ENCODE results near the gene KHDC1L. TPM values are rescaled to one million over a fixed set of nuclear protein-coding genes. Genes with fewer than 3 reads are reported as not detected.

Gene KHDC1L
- total RNA-seq, 1 experiment from 2014 or later: not detected

GRCh38 chr6:73180076-73180738 is 45.1 kb downstream of the KHDC1L start:
- Histone ChIP-seq H3K4me3 (ENCODE audit: low read depth in 2 of 2, low read length in 2 of 2) (no peak overlapping the region), H3K27ac (ENCODE audit: low read length) (no peak overlapping the region), H3K27me3 (ENCODE audit: control insufficient read depth, insufficient read depth, low read length) (no peaks in the 10 kb centered on the region), H3K4me1 (ENCODE audit: control insufficient read depth, insufficient read depth, low read length) (peaks cover 4% of the 10 kb centered on the region; the same call in 1 of the 2 replicates), H3K36me3 (ENCODE audit: control insufficient read depth, insufficient read depth, low read length) (no peaks in the 10 kb centered on the region), H3K9me3 (ENCODE audit: control insufficient read depth, insufficient read depth, low read depth, low read length) (no peaks in the 10 kb centered on the region)
- intact Hi-C loops (cut with micrococcal nuclease; ENCODE audit: unreplicated experiment) (loop anchor here (2.0 to 10.0 kb wide), 2 partner anchors 145 to 563 kb away; no protein-coding TSS in a partner anchor), in situ Hi-C loops (cut with HindIII; ENCODE audit: low pct_unique_long_range_greater_than_20kb, low sequenced_read_pairs) (no loop called here)
- no TSS peak for BruUV-seq (replicated peaks)
- no peak for DNase-seq (ENCODE audit: low read depth, low spot score)
- POLR2A ChIA-PET: no interaction called here
- CTCF ChIA-PET: interaction anchor here (1.6 kb wide), 1 partner anchor 564 kb away, joined by 4 read pairs; no protein-coding TSS in a partner anchor
- ATAC-seq: 0 out of 2 replicates have a peak, but pooled peaks have one; percentile 6
- TF ChIP-seq SIN3A (IDR thresholded peaks at IDR 0.05; ENCODE audit: borderline replicate concordance, insufficient read depth, low read depth, low read length) (no peak), CTCF (IDR thresholded peaks at IDR 0.05) (no peak), TCF7L2 (IDR thresholded peaks at IDR 0.05; ENCODE audit: low read depth, low read length) (no peak), POLR2AphosphoS5 (IDR thresholded peaks at IDR 0.05; ENCODE audit: low read depth, low read length) (no peak)
- TF ChIP-seq, protein P1, sequence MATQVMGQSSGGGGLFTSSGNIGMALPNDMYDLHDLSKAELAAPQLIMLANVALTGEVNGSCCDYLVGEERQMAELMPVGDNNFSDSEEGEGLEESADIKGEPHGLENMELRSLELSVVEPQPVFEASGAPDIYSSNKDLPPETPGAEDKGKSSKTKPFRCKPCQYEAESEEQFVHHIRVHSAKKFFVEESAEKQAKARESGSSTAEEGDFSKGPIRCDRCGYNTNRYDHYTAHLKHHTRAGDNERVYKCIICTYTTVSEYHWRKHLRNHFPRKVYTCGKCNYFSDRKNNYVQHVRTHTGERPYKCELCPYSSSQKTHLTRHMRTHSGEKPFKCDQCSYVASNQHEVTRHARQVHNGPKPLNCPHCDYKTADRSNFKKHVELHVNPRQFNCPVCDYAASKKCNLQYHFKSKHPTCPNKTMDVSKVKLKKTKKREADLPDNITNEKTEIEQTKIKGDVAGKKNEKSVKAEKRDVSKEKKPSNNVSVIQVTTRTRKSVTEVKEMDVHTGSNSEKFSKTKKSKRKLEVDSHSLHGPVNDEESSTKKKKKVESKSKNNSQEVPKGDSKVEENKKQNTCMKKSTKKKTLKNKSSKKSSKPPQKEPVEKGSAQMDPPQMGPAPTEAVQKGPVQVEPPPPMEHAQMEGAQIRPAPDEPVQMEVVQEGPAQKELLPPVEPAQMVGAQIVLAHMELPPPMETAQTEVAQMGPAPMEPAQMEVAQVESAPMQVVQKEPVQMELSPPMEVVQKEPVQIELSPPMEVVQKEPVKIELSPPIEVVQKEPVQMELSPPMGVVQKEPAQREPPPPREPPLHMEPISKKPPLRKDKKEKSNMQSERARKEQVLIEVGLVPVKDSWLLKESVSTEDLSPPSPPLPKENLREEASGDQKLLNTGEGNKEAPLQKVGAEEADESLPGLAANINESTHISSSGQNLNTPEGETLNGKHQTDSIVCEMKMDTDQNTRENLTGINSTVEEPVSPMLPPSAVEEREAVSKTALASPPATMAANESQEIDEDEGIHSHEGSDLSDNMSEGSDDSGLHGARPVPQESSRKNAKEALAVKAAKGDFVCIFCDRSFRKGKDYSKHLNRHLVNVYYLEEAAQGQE (IDR thresholded peaks at IDR 0.05; ENCODE audit: insufficient read depth in 1 of 2, low read depth in 2 of 2, low read length in 1 of 2): no peak

GRCh38 chr6:73177221-73177944 is 47.9 kb downstream of the KHDC1L start:
- intact Hi-C loops (cut with micrococcal nuclease; ENCODE audit: unreplicated experiment): no loop called here
- ATAC-seq (no peak), DNase-seq (ENCODE audit: low read depth, low spot score) (no peak)
- Histone ChIP-seq H3K27me3 (ENCODE audit: control insufficient read depth, insufficient read depth, low read length) (no peaks in the 10 kb centered on the region), H3K27ac (ENCODE audit: low read length) (no peak overlapping the region), H3K4me1 (ENCODE audit: control insufficient read depth, insufficient read depth, low read length) (peaks cover 4% of the 10 kb centered on the region; the same call in 1 of the 2 replicates), H3K4me3 (ENCODE audit: low read depth in 2 of 2, low read length in 2 of 2) (no peak overlapping the region), H3K9me3 (ENCODE audit: control insufficient read depth, insufficient read depth, low read depth, low read length) (no peaks in the 10 kb centered on the region), H3K36me3 (ENCODE audit: control insufficient read depth, insufficient read depth, low read length) (no peaks in the 10 kb centered on the region)
- POLR2A ChIA-PET: no interaction called here
- in situ Hi-C loops (cut with HindIII; ENCODE audit: low pct_unique_long_range_greater_than_20kb, low sequenced_read_pairs): no loop called here
- CTCF ChIA-PET: no interaction called here
- TF ChIP-seq, protein P1 (IDR thresholded peaks at IDR 0.05; ENCODE audit: insufficient read depth in 1 of 2, low read depth in 2 of 2, low read length in 1 of 2): no peak
- TF ChIP-seq SIN3A (IDR thresholded peaks at IDR 0.05; ENCODE audit: borderline replicate concordance, insufficient read depth, low read depth, low read length) (no peak), TCF7L2 (IDR thresholded peaks at IDR 0.05; ENCODE audit: low read depth, low read length) (no peak), CTCF (IDR thresholded peaks at IDR 0.05) (no peak), POLR2AphosphoS5 (IDR thresholded peaks at IDR 0.05; ENCODE audit: low read depth, low read length) (no peak)
- BruUV-seq (replicated peaks): no TSS peak

Data from Panc1 (cell line).